GM18519 (cell line): ENCODE data around the gene FBXL12.
"Not testable (repeated sequence)": the region's sequence is repeated elsewhere in the genome, so short reads cannot be mapped to it uniquely, and the experiment has no call there.

ENCODE experiments used
- ATAC-seq: cut with Tn5 transposase; IDR thresholded peaks from one replicate; pipeline ENCODE4 v1.9.1; 2021; ENCODE audit warnings: mild to moderate bottlenecking, moderate library complexity; ENCODE audit not compliant: unreplicated experiment, low FRiP score

Gene FBXL12

GRCh38 chr19:9818734-9819595 is at the start of gene FBXL12:
Gene FBXL12 (minus strand): TSS chr19:9819079. CDS start chr19:9818813, 266 bp downstream.
- peak; percentile 64 for ATAC-seq

- ATAC-seq: no peak
Measured at GRCh38 chr19:9865732-9866501, 47.0 kb upstream of the FBXL12 start.

- no peak for ATAC-seq
Measured at GRCh38 chr19:9863759-9864158, 44.9 kb upstream of the FBXL12 start.

- no peak for ATAC-seq
Measured at GRCh38 chr19:9862938-9863337, 44.1 kb upstream of the FBXL12 start.

- no peak for ATAC-seq
Measured at GRCh38 chr19:9861503-9861902, 42.6 kb upstream of the FBXL12 start.

GRCh38 chr19:9860407-9860806 is 41.5 kb upstream of the FBXL12 start:
- ATAC-seq: no peak

GRCh38 chr19:9858766-9859165 is 39.9 kb upstream of the FBXL12 start:
- no peak for ATAC-seq

GRCh38 chr19:9857920-9858746 is 39.3 kb upstream of the FBXL12 start:
- ATAC-seq: no peak

- no peak for ATAC-seq
Measured at GRCh38 chr19:9857076-9857721, 38.3 kb upstream of the FBXL12 start.

- no peak for ATAC-seq
Measured at GRCh38 chr19:9856609-9857008, 37.7 kb upstream of the FBXL12 start.

GRCh38 chr19:9854282-9854846 is 35.5 kb upstream of the FBXL12 start:
- no peak for ATAC-seq

GRCh38 chr19:9850235-9850959 is 31.5 kb upstream of the FBXL12 start:
- ATAC-seq: no peak

GRCh38 chr19:9849791-9850190 is 30.9 kb upstream of the FBXL12 start:
- ATAC-seq: no peak

- ATAC-seq: no peak
Measured at GRCh38 chr19:9848762-9849161, 29.9 kb upstream of the FBXL12 start.

GRCh38 chr19:9848060-9848459 is 29.2 kb upstream of the FBXL12 start:
- ATAC-seq: no peak

GRCh38 chr19:9847087-9847671 is 28.3 kb upstream of the FBXL12 start:
- ATAC-seq: no peak

GRCh38 chr19:9843626-9844273 is 24.9 kb upstream of the FBXL12 start:
- not testable (repeated sequence) for ATAC-seq

GRCh38 chr19:9842834-9843625 is 24.2 kb upstream of the FBXL12 start:
- no peak for ATAC-seq
